ENCODE results near the gene HSD17B1. TPM values are rescaled to one million over a fixed set of nuclear protein-coding genes. Genes with fewer than 3 reads are reported as not detected.
A peak's percentile ranks its signal among the peaks of the same experiment; 100 is the strongest.

The HSD17B1 gene
- total and polyA plus RNA-seq, 2 of the 13 experiments (the other 11 are each of a cell fraction or from before 2014, with no cell fraction given), result 0.54 to 0.93 TPM

DNA sequence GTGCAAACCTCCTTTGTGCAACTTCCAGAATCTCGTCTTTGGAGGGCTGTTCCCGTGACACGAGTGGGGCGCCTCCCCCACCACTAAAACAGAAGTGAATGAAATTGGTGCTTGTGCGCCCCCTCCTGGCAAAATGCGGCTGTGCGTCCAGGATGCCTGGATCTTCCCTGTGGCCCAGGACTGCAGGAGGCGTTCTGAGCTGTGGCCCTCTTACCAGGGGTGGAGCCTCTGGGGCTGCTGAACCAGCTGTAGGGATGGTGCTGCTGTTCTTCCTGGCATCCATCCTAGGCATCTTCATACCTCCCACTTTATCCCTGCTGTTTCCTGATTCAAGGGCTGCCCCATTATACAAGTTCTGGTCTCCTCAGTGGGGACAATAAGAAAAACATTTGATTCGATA lies 35.2 kb upstream of the HSD17B1 start (continued):
- peak; percentile 70 for TF ChIP-seq TFE3 (CRISPR knock-in tag; IDR thresholded peaks at IDR 0.05)
- no peak for TF ChIP-seq CREB1 (IDR thresholded peaks at IDR 0.05)
- no peak for TF ChIP-seq CREB1 (CRISPR knock-in tag; IDR thresholded peaks at IDR 0.05)
- TF ChIP-seq ZNF674 (CRISPR knock-in tag; IDR thresholded peaks at IDR 0.05; ENCODE audit: low read depth), result no peak
- peak; percentile 92 for TF ChIP-seq KDM3A (CRISPR knock-in tag; IDR thresholded peaks at IDR 0.05; ENCODE audit: low read depth)
- TF ChIP-seq BRD4 (CRISPR knock-in tag; IDR thresholded peaks at IDR 0.05), result no peak
- TF ChIP-seq ZNF354B (CRISPR knock-in tag; IDR thresholded peaks at IDR 0.05), result no peak
- no peak for TF ChIP-seq TCF7 (IDR thresholded peaks at IDR 0.05; ENCODE audit: low read depth)
- TF ChIP-seq SATB2 (CRISPR knock-in tag; IDR thresholded peaks at IDR 0.05), result no peak
- TF ChIP-seq, protein P1, sequence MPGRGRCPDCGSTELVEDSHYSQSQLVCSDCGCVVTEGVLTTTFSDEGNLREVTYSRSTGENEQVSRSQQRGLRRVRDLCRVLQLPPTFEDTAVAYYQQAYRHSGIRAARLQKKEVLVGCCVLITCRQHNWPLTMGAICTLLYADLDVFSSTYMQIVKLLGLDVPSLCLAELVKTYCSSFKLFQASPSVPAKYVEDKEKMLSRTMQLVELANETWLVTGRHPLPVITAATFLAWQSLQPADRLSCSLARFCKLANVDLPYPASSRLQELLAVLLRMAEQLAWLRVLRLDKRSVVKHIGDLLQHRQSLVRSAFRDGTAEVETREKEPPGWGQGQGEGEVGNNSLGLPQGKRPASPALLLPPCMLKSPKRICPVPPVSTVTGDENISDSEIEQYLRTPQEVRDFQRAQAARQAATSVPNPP (CRISPR knock-in tag; IDR thresholded peaks at IDR 0.05), result no peak
- 0 out of 2 replicates have a peak, but pooled peaks have one; percentile 24 for TF ChIP-seq SP4 (CRISPR knock-in tag; IDR thresholded peaks at IDR 0.05)
- no peak for TF ChIP-seq PRDM15 (CRISPR knock-in tag; IDR thresholded peaks at IDR 0.05)
- no peak for TF ChIP-seq SYNCRIP (IDR thresholded peaks at IDR 0.05; ENCODE audit: insufficient read depth, low read depth, low read length)
- TF ChIP-seq, protein P2, sequence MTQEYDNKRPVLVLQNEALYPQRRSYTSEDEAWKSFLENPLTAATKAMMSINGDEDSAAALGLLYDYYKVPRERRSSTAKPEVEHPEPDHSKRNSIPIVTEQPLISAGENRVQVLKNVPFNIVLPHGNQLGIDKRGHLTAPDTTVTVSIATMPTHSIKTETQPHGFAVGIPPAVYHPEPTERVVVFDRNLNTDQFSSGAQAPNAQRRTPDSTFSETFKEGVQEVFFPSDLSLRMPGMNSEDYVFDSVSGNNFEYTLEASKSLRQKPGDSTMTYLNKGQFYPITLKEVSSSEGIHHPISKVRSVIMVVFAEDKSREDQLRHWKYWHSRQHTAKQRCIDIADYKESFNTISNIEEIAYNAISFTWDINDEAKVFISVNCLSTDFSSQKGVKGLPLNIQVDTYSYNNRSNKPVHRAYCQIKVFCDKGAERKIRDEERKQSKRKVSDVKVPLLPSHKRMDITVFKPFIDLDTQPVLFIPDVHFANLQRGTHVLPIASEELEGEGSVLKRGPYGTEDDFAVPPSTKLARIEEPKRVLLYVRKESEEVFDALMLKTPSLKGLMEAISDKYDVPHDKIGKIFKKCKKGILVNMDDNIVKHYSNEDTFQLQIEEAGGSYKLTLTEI (CRISPR knock-in tag; conservative IDR thresholded peaks at IDR 0.05), result no peak
- TF ChIP-seq, protein P3, sequence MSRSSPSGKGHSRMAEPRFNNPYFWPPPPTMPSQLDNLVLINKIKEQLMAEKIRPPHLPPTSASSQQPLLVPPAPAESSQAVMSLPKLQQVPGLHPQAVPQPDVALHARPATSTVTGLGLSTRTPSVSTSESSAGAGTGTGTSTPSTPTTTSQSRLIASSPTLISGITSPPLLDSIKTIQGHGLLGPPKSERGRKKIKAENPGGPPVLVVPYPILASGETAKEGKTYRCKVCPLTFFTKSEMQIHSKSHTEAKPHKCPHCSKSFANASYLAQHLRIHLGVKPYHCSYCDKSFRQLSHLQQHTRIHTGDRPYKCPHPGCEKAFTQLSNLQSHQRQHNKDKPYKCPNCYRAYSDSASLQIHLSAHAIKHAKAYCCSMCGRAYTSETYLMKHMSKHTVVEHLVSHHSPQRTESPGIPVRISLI (CRISPR knock-in tag; IDR thresholded peaks at IDR 0.05; ENCODE audit: borderline replicate concordance), result peak; percentile 53; the same call in 1 of the 2 replicates
- no peak for TF ChIP-seq IRF1 (CRISPR knock-in tag; IDR thresholded peaks at IDR 0.05; ENCODE audit: low read depth)
- TF ChIP-seq RAD51 (IDR thresholded peaks at IDR 0.05; ENCODE audit: borderline replicate concordance), result no peak
- TF ChIP-seq ZNF766 (CRISPR knock-in tag; IDR thresholded peaks at IDR 0.05; ENCODE audit: borderline replicate concordance), result 0 out of 2 replicates have a peak, but pooled peaks have one; percentile 42
- TF ChIP-seq DNMT3B (CRISPR knock-in tag; conservative IDR thresholded peaks at IDR 0.05), result no peak
- no peak for TF ChIP-seq FOXM1 (CRISPR knock-in tag; IDR thresholded peaks at IDR 0.05)
- TF ChIP-seq MTF2 (CRISPR knock-in tag; IDR thresholded peaks at IDR 0.05; ENCODE audit: borderline replicate concordance), result no peak
- no peak for TF ChIP-seq SRY (CRISPR knock-in tag; IDR thresholded peaks at IDR 0.05)
